HG03565 (cell line): ENCODE results near the gene ZG16B.

Experiments used
- ATAC-seq: cut with Tn5 transposase; IDR thresholded peaks from one replicate; pipeline ENCODE4 v1.9.1; 2021; ENCODE audit warnings: mild to moderate bottlenecking, moderate library complexity; ENCODE audit not compliant: unreplicated experiment

Gene ZG16B

DNA sequence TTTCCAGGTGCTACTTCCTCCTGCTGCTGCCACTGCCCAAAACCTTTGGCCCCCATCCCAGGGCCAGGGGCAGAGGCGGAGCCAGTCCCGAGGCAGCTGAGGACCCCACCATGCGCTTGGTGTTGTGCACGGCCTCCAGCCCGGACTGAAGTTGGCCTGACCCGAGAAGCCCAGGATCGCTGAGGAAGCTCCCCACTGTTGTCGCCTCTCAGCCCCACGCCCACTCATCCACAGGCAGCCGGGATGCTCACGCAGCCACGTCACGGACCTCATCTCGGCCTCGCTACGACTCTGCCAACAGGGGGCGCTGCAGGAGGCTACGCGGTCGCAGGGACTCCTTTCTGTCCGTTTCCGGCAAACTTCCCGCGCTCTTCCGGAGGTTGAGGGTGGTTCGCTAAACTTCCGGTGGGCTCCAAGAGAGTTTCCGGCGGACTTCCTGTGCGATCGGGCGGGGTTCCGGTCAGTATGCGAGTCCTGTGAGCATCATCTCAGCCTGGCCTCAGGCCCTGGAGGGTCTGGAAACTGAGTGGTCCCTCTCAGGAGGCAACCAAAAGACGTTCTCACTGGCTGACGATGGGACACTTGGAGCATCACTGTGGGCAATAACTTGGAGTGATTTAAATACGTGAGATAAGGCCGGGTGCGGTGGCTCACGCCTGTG lies 12.4 kb downstream of the ZG16B start:
- ATAC-seq = no peak

GRCh38 chr16:2843526-2843925 lies 13.4 kb downstream of the ZG16B start:
- ATAC-seq = no peak

DNA sequence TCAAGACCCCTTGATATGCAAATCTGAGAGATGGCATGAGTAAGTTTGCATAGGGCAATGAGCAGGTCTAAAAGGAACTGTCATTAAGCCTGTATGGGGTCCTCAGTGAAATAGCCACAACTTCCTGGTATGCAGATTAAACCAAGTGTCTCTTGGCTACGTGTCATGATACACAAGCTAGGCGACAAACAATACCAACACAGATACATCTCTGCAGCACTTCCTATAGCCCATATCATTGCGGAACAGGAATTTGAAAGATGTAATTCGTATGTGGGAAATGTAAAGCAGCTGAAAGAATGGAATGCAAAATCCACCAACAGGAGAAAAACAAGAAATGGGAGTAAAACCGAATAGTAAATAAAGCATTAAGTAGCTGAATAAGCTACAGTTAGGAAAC lies 15.0 kb downstream of the ZG16B start:
- ATAC-seq = no peak

DNA sequence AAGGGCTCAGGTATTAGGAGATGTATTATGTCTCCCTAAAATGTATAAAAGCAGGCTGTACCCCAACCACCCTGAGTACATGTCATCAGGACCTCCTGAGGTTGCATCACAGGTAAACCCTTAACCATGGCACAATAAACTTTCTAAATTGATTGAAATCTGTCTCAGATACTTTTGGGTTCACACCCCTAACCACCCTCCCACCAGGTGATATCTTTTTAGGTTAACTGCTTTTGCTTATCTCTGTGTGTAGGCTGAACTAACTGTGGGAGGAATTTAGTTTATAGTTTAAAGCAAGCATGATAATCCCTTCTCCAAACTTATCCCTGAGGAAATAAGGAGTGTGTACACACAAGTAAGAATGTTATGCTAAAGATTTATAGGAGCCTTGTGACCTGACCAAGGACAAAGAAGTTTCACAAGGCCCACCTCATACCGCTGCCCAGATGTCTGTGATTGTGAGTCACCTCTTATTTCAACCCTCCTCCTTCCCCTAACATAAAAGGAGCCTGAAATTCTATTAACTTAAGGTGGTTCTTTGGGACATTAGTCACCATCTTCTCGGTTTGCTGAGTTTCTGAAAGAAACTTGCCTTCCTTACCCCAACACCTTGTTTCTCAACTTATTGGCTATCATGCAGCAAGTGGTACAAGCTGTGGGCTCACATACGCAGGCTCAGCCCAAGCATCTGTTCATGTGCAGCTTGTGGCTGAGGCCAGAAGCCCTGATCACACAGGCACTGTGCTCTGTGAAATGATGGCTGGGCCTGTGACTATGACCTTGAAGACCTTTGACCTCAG lies 16.6 kb downstream of the ZG16B start:
- no peak for ATAC-seq

- no peak for ATAC-seq
Observed at GRCh38 chr16:2848933-2849725, 19.0 kb downstream of the ZG16B start.

DNA sequence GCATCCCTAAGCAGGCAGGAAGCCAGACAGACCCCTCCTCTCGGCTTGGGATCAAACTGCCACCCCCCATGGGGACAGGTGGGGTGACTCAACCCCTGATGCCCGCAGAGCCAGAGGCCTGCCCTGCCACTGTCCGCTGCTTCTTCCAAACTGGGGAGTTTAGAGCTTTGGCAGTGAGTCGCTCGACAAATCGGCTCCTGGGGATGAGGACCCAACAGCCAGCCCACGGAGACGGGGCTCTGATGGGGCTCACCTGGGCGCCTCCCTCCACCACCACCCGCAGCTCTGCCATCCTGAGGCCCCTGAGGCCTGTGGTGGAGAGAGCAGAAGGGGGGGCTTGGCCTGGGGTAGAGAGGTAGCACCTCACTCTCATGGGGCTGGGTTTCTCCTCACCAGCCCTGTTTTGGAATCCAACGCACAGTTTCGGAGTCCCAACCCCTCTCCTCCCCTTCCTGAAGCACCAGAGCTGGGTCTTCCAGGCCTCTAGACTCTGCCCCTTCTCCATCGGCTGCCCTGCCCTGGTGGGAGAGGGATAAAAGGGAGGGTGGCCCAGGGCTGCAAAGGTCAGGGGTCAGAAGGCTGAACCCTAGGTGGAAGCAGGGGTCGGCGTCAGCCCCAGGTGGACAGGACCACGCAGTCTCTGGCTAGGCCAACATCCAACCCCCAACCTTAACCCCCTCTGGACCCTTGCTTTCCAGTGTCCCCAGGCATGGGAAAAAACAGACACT lies 22.1 kb downstream of the ZG16B start:
- ATAC-seq = no peak

GRCh38 chr16:2852731-2853507 lies 22.8 kb downstream of the ZG16B start:
- ATAC-seq = no peak

- no peak for ATAC-seq
Observed at GRCh38 chr16:2853531-2854073, 23.5 kb downstream of the ZG16B start.

DNA sequence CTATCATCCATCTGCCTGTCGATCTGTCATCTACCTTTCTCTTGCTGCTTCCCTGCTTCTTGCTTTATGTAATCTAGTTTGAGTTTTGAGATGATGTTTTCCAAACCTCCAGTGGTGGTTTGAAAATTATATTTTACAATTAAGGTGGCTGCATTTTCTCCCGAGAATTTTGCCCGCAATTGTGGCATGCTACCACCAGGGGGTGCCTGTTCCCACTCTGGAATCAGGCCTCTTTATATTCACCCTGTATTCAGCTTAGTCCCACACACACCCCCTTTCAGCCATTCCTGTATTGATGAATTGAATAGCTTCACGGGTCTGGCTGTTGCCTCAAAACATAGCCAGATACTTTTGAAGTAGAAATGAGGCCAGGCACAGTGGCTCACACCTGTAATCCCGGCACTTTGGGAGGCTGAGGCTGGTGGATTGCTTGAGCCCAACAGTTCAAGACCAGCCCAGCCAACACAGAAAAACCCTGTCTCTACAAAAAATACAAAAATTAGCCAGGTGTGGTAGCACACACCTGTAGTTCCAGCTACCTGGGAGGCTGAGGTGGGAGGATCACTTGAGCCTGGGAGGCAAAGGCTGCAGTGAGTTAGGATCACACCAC lies 24.7 kb downstream of the ZG16B start:
- ATAC-seq = no peak

DNA sequence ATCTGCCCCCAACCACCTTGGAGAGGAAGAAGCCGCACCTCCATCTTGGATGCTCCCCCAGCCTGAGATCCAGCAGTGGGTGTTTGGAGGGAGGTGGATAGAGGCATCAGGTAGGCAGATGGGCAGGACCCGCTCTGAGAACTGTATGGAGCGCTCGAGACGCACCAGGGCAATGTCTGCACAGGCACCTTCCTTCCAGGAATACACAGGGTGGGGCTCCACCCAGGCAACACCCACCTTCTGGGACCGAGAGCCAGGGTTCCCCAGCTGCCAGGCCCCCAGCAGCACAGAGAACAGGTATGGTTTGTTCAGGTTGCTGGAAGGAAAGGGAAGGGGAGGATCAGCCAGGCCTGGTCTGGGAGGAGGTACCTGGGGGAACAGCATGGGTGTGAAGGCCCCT lies 25.4 kb downstream of the ZG16B start:
- ATAC-seq = no peak

DNA sequence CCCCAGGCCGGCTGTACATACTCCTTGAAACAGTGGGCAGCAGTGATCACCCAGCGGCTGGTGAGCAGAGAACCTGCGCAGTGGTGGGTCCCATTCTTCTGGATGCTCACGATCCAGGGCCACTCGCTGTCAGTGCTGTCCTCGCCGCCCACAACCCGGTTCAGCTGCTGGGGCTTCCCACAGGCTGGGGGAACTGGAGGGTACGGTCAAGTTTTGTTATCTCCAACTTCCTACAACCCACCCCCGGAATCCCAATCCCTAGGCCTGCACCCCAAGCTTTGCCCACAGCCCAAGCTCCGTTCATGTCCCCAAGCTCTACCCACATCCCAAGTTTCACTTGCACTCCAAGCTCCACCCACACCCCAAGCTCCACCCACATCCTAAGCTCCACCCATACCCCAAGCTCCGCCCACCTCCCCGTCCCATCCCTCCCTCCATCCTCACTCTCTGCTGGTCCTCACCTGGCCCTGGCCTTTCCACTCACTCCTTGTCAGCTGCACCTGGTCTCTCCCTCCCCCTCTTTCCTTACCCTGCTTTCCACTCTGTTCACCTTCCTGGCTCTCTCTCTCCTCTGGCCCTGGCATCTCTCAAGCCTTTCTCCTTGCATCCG lies 26.1 kb downstream of the ZG16B start:
- ATAC-seq = no peak

GRCh38 chr16:2856686-2857450 lies 26.8 kb downstream of the ZG16B start:
- no peak for ATAC-seq

DNA sequence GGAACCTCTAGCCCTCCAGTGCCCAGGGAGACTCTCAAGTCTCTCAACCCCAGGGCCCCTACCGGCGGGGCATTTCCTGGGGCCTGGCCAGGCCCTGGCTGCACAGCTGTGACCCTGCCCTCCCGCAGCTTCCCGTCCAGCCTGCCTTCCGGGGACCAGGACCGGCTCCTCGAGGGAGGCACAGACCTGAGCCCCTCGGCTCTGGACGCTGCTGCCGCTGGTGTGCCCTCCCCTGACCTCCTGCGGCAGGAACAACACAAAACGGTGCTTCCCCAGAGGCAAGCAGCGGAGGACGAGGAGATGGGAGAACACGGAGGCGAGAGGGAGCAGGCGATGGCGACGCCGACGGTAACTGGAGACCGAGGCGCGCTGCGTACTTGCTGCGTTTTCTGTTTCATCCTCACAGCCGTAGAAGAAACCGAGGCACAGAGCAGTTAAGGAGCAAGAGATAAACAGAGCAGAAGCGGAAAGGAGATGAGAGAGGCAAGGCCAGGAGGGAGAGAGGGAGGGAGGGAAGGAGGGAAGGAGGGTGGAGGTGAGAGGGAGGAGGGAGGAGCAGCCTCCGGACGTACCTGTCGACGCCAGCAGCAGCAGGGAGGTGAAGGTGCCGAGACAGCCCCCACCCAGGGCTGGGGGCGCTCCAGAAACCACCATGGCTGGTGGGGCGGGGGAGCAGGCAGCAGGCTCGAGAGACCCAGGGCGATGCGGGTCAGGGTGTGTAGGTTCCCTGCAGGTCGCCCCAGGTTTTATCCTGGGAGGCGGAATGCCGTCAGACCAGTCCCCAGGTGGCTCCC lies 27.5 kb downstream of the ZG16B start, which contains the start of gene PRSS22:
Gene PRSS22 (minus strand): TSS at position 720 of the 794 bp plus-strand sequence. CDS start 66 bp downstream, at position 654.
- no peak for ATAC-seq

DNA sequence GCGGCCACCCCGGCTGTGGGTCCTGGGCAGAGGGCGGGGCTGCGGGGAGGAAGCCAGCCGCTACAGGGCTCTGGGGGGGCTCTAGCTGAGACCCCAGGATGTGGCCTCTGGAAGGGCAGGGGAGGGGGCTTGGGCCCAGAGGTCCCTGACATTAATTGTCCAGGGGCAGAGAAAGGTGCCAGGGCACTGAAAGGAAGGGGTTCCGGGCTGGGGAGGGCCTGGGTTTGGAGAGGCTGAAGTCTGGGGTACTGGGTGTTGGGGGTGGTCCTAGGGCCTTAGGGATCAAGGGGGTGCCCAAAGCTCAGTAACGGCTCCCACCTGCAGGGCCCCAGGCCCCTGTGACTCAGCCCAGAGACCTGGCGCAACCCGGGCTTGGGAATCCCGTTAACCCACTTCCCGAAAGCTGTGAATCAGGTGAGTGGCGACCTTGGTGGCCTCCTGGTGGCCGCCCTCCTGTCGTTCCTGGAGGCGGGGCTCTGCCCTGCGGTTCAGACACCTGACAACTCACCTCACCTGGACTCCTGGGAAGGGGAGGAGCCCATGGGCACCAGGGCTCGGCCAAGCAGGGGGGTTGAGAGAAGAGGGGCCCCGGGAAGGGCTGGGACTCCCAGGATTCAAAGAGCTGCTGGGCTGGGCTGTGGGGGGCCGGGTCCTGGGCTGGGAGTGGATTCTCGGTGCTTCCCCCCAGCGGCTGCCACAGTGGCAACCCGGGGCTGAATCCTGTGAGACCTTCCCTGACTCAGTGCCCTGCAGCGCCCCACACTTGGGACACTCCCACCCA lies 28.3 kb downstream of the ZG16B start:
- no peak for ATAC-seq

DNA sequence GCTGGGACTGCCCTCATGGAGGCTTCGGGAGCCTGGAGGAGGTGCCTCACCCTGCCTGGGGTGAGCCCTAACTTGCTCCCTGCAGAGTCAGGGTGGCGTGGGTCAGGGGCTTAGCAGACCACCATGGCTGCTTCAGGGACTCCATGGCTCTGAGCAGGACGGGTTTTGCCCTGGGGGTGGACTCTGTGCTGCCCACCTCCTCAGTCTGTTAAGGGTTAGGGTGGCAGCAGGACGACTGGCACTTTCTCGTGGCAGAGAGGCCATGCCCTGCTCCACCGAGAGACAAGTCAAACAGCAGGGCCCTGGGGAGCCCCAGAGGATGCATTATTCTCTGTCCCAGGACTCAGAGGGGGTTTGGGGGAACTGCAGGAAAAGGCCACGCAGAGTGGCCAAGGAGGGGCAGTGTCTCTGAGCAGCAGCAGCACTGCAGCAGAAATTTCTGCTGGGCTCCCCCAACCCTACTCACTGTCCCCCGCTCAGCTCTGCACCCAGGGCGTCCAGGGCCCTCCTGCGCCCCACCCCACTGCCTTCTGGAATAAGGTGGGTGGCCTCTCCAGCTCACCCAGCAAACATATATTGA lies 29.7 kb downstream of the ZG16B start:
- no peak for ATAC-seq

GRCh38 chr16:2860826-2861567 lies 30.9 kb downstream of the ZG16B start:
- no peak for ATAC-seq
